Measurements from ENCODE around the gene TRIM44. TPM values are rescaled to one million over a fixed set of nuclear protein-coding genes. Genes with fewer than 3 reads are reported as not detected.
"Not testable (repeated sequence)": the region's sequence is repeated elsewhere in the genome, so short reads cannot be mapped to it uniquely, and the experiment has no call there.

The TRIM44 gene
- total RNA-seq, 1 donor from 2014 or later: 31.8 TPM

GRCh38 chr11:35750315-35750714 lies 87.7 kb downstream of the TRIM44 start:
- intact Hi-C loops (cut with micrococcal nuclease): no loop called here

- intact Hi-C loops (cut with micrococcal nuclease): no loop called here
Observed at GRCh38 chr11:35750981-35751663, 88.5 kb downstream of the TRIM44 start.

- intact Hi-C loops (cut with micrococcal nuclease): no loop called here
Observed at GRCh38 chr11:35751664-35752061, 89.1 kb downstream of the TRIM44 start.

GRCh38 chr11:35752115-35752514 lies 89.5 kb downstream of the TRIM44 start:
- intact Hi-C loops (cut with micrococcal nuclease): no loop called here

- intact Hi-C loops (cut with micrococcal nuclease): not testable (repeated sequence)
Observed at GRCh38 chr11:35753573-35753972, 91.0 kb downstream of the TRIM44 start.

- intact Hi-C loops (cut with micrococcal nuclease): not testable (repeated sequence)
Observed at GRCh38 chr11:35759951-35760350, 97.4 kb downstream of the TRIM44 start.

- intact Hi-C loops (cut with micrococcal nuclease): no loop called here
Observed at GRCh38 chr11:35761899-35762298, 99.3 kb downstream of the TRIM44 start.

- intact Hi-C loops (cut with micrococcal nuclease): no loop called here
Observed at GRCh38 chr11:35763301-35763700, 100.7 kb downstream of the TRIM44 start.

- intact Hi-C loops (cut with micrococcal nuclease): no loop called here
Observed at GRCh38 chr11:35763765-35764164, 101.2 kb downstream of the TRIM44 start.

GRCh38 chr11:35764417-35764816 lies 101.8 kb downstream of the TRIM44 start:
- intact Hi-C loops (cut with micrococcal nuclease): no loop called here

- intact Hi-C loops (cut with micrococcal nuclease): no loop called here
Observed at GRCh38 chr11:35765211-35765610, 102.6 kb downstream of the TRIM44 start.

- intact Hi-C loops (cut with micrococcal nuclease): no loop called here
Observed at GRCh38 chr11:35766651-35767050, 104.1 kb downstream of the TRIM44 start.

GRCh38 chr11:35770425-35770824 lies 107.8 kb downstream of the TRIM44 start:
- intact Hi-C loops (cut with micrococcal nuclease): not testable (repeated sequence)

- intact Hi-C loops (cut with micrococcal nuclease): no loop called here
Observed at GRCh38 chr11:35771722-35772121, 109.1 kb downstream of the TRIM44 start.

- intact Hi-C loops (cut with micrococcal nuclease): not testable (repeated sequence)
Observed at GRCh38 chr11:35777241-35777640, 114.7 kb downstream of the TRIM44 start.

GRCh38 chr11:35778943-35779342 lies 116.4 kb downstream of the TRIM44 start:
- intact Hi-C loops (cut with micrococcal nuclease): not testable (repeated sequence)

GRCh38 chr11:35779409-35779808 lies 116.8 kb downstream of the TRIM44 start:
- intact Hi-C loops (cut with micrococcal nuclease): no loop called here

- intact Hi-C loops (cut with micrococcal nuclease): no loop called here
Observed at GRCh38 chr11:35780951-35781860, 118.6 kb downstream of the TRIM44 start.

GRCh38 chr11:35781861-35782470 lies 119.4 kb downstream of the TRIM44 start:
- intact Hi-C loops (cut with micrococcal nuclease): no loop called here

- intact Hi-C loops (cut with micrococcal nuclease): no loop called here
Observed at GRCh38 chr11:35783809-35784208, 121.2 kb downstream of the TRIM44 start.

- intact Hi-C loops (cut with micrococcal nuclease): no loop called here
Observed at GRCh38 chr11:35784699-35785098, 122.1 kb downstream of the TRIM44 start.
